HG03439 (cell line): ENCODE measurements around the gene TUBGCP6.
"Not testable (repeated sequence)": the region's sequence is repeated elsewhere in the genome, so short reads cannot be mapped to it uniquely, and the experiment has no call there.

Experiments
- ATAC-seq: cut with Tn5 transposase; IDR thresholded peaks from one replicate; pipeline ENCODE4 v1.9.1; 2021; ENCODE audit warnings: mild to moderate bottlenecking, moderate library complexity; ENCODE audit not compliant: unreplicated experiment

TUBGCP6 gene

GRCh38 chr22:50215297-50216054 is 29.3 kb downstream of the TUBGCP6 start:
- no peak for ATAC-seq

DNA sequence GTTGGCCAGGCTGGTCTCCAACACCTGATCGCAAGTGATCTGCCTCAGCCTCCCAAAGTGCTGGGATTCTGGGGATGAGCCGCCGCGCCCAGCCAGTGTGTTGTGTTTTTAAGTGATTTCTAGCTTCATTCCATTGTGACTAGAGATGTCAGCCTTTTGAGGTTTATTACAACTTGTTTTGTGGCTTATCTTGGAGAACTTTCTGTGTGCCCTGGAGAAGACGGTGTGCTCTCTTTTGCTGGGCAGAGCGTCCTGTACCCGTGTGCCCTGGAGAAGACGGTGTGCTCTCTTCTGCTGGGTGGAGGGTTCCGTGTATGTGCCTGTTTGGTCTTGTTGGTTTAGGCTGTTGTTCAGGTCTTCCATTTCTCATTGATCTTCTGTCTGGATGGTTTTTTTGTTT is 31.6 kb downstream of the TUBGCP6 start:
- ATAC-seq: no peak

DNA sequence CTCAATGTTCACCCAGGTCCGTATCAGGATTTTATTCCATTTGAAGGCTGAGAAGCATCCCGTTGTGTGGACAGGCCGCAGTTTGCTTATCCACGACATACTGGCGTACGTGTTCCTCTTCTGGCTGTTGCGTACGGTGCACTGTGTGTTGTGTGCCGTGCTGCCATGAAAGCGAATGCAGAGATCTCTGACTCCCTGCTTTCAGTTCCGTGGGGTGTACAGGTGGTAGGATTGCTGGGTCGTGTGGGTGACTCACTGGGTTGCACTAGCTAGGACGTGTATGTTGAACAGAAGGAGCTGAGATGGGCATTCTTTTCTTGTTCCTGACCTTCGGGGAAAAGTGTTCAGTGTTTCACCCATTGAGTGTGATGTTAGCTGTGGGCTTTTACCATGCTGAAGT is 33.7 kb downstream of the TUBGCP6 start:
- ATAC-seq: no peak

DNA sequence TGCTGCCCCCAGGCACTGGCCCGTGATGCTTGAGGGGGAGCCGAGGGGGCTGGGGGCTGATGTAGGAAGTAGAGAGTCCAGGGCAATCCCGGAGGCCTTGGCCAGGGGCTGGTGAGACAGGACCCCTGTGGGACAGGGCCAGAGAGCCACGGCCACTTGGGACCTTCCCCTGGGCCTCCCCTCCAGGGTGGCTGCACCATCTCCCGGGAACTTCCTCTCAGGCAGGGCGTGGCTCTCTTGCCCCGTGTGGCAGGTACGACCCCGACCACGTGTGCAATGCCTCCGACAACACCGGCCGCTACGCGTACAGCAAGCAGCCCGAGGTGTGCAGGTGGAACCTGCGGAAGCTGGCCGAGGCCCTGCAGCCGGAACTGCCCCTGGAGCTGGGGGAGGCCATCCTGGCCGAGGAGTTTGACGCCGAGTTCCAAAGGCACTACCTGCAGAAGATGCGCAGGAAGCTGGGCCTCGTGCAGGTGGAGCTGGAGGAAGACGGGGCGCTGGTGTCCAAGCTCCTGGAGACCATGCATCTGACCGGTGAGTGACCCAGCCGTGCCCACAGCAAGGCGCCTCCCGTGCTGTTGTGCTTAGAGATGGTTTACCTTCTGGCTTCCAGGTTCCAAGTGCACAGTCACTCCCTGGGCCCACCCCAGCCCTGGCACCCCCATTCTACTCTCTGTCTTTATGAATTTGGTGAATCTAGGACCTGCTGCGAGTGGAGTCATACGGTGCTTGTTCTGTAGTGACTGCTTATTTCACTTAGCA is 34.3 kb downstream of the TUBGCP6 start:
- ATAC-seq: no peak

DNA sequence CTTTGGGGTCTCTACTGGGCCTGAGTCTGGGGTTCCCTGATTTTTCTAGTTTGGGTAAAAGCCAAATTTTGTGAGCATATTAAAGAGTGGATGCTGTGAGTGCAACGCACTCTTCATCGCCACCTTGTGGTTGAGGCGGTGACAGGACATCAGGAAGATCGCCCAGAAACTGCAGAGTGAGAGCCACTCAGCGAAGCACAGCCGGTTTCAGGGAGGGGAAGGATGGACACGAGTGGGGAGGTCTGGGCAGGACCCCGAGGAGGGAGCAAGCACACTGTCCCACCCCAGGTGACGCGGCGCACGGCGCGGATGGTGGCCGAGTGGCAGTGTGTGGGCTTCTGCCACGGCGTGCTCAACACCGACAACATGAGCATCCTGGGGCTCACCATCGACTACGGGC is 34.9 kb downstream of the TUBGCP6 start:
- no peak for ATAC-seq

DNA sequence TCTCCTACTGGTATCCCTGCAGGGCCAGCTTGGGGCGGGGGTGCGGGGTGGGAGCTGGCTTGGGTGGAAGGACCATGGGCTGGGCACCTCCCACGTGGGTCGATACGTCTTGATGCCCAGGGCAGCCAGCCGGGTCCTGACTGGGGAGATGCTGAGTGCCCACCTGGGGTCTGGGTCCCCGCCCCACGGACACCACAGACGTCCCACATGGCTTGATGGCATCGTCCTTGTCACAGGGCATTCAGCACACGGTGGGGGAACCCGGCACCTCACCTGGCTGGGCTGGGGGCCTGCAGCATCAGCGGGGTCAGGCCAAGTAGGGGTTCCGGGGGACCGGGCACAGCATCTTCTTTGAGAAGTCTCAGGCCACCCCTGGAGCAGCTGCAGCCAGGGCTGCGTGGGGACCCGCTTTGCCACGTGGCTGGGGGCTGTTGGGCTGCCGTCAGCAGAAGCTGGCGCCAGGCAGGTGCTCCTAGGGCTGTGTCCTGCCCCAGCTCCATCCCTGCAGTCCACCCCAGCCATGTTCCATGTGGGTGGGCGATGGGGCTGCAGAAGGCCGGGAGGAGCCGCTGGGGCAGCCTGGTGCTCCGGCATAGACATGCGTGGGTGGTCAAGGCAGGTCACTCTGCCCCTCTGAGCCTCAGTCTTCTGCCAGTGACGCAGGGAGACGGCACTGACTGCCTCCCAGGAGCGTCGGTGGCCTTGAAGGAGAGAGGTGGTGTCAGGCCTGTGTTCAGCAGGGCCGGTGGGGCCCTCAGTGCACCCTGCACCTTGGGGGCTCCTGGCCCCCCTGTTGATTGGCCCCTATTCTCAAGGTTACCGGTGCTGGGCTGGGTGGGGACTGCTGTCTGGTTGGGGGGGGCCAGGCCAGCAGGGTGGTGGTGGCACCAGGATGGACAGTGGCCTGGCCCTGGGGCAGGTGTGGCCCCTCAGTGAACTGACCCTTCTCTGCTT is 35.6 kb downstream of the TUBGCP6 start:
- ATAC-seq: no peak

DNA sequence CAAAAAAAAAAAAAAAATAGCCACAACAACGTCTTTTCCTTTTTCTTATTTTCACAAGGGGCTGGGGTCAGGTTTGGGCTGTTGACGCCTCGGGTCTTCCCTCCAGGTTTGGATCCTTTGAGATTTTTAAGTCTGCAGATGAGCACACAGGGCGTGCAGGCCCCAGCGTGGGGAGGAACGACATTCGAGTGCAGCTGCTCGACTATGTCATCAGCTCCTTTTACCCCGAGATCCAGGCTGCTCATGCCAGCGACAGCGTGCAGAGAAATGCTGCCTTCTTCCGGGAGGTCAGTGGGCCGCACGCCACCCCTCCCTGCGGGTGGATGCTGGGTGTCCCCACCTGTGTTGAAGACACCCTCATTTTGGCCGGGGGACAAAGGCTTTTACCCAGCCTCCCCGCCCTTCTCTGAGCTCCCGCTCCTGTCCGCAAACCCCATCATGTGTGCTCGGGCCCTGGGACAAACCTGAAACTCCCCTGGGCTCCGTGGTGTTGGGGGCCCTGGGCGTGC is 36.3 kb downstream of the TUBGCP6 start:
- ATAC-seq: no peak

GRCh38 chr22:50207383-50208140 is 37.3 kb downstream of the TUBGCP6 start:
- no peak for ATAC-seq

GRCh38 chr22:50206599-50206998 is 38.2 kb downstream of the TUBGCP6 start:
- no peak for ATAC-seq

DNA sequence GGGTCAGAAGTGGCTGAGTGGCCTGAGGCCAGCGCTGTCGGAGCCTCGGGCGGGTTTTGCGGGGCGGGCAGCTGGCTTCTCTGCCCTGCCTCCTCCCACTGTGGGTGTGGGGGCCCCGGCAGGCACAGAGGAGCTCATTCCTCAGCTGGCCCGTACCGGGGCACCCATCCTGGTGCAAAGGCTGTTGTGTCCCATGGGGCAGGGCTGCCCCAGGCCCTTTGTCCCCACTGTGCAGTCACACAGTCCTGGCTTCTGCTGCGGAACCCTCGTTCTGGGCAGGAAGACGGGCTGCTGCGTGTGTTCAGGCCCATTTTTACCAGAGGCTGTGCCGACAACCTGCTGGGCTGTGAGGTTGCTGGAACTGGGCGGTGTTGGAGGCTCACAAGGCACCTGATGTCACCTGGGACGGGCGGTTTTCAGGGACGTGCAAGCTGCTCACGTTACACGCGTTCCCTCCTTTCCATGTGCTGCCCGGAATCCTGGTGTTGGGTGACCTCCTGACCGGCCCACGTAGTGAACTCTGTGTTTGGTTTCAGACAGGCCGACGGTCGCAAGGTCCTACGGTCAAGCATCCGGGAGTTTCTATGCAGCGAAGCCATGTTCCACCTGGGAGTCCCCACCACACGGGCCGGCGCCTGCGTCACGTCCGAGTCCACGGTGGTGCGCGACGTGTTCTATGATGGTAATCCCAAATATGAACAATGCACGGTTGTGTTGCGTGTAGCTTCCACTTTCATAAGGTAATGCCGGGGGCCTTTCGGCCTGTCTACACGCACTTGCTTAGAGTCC is 38.8 kb downstream of the TUBGCP6 start:
- ATAC-seq: no peak

DNA sequence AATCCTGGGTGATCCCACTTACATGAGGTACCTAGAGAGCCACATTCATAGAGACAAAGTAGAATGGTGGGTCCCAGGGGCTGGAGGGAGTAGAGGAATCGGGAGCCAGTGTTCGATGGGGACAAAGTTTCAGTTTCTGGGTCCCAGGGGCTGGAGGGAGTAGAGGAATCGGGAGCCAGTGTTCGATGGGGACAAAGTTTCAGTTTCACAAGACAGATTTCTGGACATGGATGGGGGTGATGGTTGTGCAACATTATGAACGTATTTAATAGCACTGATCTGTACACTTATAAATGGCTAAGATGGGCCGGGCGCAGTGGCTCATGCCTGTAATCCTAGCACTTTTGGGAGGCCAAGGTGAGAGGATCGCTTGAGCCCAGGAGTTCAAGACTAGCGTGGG is 39.8 kb downstream of the TUBGCP6 start:
- ATAC-seq: not testable (repeated sequence)

DNA sequence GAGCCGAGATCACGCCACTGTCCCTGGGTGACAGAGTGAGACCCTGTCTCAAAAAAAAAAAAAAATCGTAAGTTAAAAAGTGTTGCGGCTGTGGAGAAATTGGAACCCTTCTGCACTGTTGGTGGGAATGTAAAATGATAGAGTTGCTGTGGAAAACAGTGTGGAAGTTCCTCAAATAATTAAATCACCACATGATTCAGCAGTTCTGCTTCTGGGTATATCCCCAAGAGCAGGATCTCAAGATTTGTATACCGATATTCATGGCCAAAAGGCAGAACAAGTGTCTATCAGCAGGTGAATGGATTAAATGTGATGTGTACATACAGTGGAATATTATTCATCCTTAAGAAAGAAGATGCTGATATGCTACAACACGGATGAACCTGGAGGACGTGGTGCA is 40.3 kb downstream of the TUBGCP6 start:
- no peak for ATAC-seq

DNA sequence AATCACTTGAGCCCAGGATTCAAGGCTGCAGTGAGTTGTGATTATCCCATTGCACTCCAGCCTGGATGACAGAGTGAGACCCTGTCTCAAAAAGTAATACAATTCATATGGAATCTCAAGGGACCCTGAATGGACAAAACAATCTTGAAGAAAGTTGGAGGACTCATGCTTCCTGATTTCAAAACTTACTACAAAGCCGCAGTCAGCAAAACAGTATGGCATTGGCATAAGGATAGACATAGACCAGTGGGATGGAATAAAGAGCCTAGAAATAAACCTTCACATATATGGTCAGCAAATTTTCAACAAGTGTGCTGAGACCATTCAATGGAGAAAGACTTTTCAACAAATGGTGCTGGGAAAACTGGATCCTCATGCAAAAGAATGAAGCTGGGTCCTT is 41.5 kb downstream of the TUBGCP6 start:
- no peak for ATAC-seq

- no peak for ATAC-seq
These were observed 42.6 kb downstream of the TUBGCP6 start for GRCh38 chr22:50202130-50202666.

GRCh38 chr22:50201191-50202129 is 43.4 kb downstream of the TUBGCP6 start:
- peak; percentile 27 for ATAC-seq

- peak; percentile 63 for ATAC-seq
These were observed 44.2 kb downstream of the TUBGCP6 start, which contains the start of gene SELENOO for GRCh38 chr22:50200461-50201190. Gene SELENOO, plus strand, starts transcription at chr22:50201011. Its CDS starts 26 bp downstream, at chr22:50201037.

GRCh38 chr22:50199829-50200460 is 44.9 kb downstream of the TUBGCP6 start:
- ATAC-seq: peak; percentile 2
